Transverse colon (tissue), 4 donors: ENCODE results near the gene ARG2. TPM values are rescaled to one million over a fixed set of nuclear protein-coding genes. Genes with fewer than 3 reads are reported as not detected.

ENCODE experiments used
- DNase-seq: peaks from one replicate; pipeline ENCODE4 v3.0.0-alpha.2; 2019
- H3K27ac ChIP-seq, 4 donors: fragments of 200-600 bp; sonication (generic); 2 replicates each; pipeline ENCODE4 v1.5.1; 2016 to 2018; ENCODE audit warnings: inconsistent platforms in 4 of 4
- H3K27me3 ChIP-seq: fragments of 200-600 bp; sonication (generic); 2 replicates; pipeline ENCODE4 v1.5.1; 2017; ENCODE audit warnings: inconsistent platforms
- H3K36me3 ChIP-seq, 4 donors: fragments of 200-600 bp; sonication (generic); 2 replicates each; pipeline ENCODE4 v1.5.1; 2017 to 2019; ENCODE audit warnings: inconsistent platforms in 4 of 4
- H3K4me1 ChIP-seq, 4 donors: fragments of 200-600 bp; sonication (generic); 2 replicates each; pipeline ENCODE4 v1.5.1; 2017 to 2020; ENCODE audit warnings: inconsistent platforms in 4 of 4
- H3K4me3 ChIP-seq, 4 donors: fragments of 200-600 bp; sonication (generic); 1 replicate in 1 of 4; 2 replicates in 3 of 4; pipeline versions ENCODE4 v1.5.1 to v1.6.1; 2017 to 2019; ENCODE audit warnings: inconsistent platforms in 4 of 4
- H3K9me3 ChIP-seq, 2 donors: fragments of 200-600 bp; sonication (generic); 2 replicates each; pipeline ENCODE4 v1.5.1; 2017 to 2019; ENCODE audit warnings: inconsistent platforms in 2 of 2
- CTCF ChIP-seq, 5 experiments: fragments of 200-600 bp in 3 of 5; fragments of 450-650 bp in 2 of 5; sonication (generic) in 3 of 5; IDR thresholded peaks; 1 replicate in 2 of 5; 2 replicates in 3 of 5; pipeline ENCODE4 v1.5.1; 2016 to 2017; ENCODE audit warnings: antibody characterized with exemption in 5 of 5, inconsistent platforms in 3 of 5, mild to moderate bottlenecking in 2 of 5, moderate library complexity in 1 of 5
- EP300 ChIP-seq: sonication (generic); formaldehyde crosslinking; IDR thresholded peaks from one replicate; pipeline ENCODE4 v1.6.1; 2017; ENCODE audit warnings: antibody characterized with exemption, low read depth
- POLR2A ChIP-seq: fragments of 450-650 bp; IDR thresholded peaks from one replicate; pipeline ENCODE4 v1.6.1; 2016; ENCODE audit warnings: antibody characterized with exemption, mild to moderate bottlenecking, moderate library complexity
- POLR2AphosphoS5 ChIP-seq, 3 donors: sonication (generic); formaldehyde crosslinking; IDR thresholded peaks; one replicate each; pipeline ENCODE4 v1.6.1; 2016; ENCODE audit warnings: antibody characterized with exemption in 3 of 3
- WGBS, 2 donors: methylation state at CpG; one replicate each; pipeline ENCODE4 v1.1.5; 2018; ENCODE audit warnings: low coverage in 1 of 2; 5-methylcytosine and 5-hydroxymethylcytosine counted together
- in situ Hi-C, 4 donors: fragments of 200-750 bp; cut with MboI; loops; one replicate each; pipeline versions ENCODE4 v1.15.0 to v1.15.1; 2017; ENCODE audit warnings: low sequenced_read_pairs in 3 of 4, low pct_ligation_motif_present in 1 of 4, low pct_unique_long_range_greater_than_20kb in 1 of 4
- intact Hi-C: fragments of 100-400 bp; cut with DNase I; formaldehyde crosslinking; loops from one replicate; pipeline ENCODE4 v1.15.1; 2023; ENCODE audit warnings: low total_unique reads
- total RNA-seq, 4 donors: library from RNA; depleted of rRNA; stranded (reverse); fragments of >200 nt; gene quantifications; one replicate each; pipeline ENCODE4 v1.1.0, GENCODE V29; 2016

ARG2 gene
- total RNA-seq, 4 donors from 2014 or later: 7.5 to 18.8 (median 9.2) TPM; not detected in 1

GRCh38 chr14:67571991-67572323, 47.8 kb upstream of the ARG2 start:
- no peaks in the 10 kb centered on the region for H3K9me3 ChIP-seq
- 73% methylated on average over 15 of the region's 19 CpGs; no CpG with 5 or more reads in 1 of the 2 donors for WGBS, 2 donors
- no peak overlapping the region for H3K27ac ChIP-seq
- H3K27me3 ChIP-seq: no peaks in the 10 kb centered on the region
- TF ChIP-seq POLR2A (no peak), POLR2AphosphoS5 (IDR thresholded peaks at IDR 0.05) (no peak), CTCF (IDR thresholded peaks at IDR 0.05) (no peak), EP300 (no peak)
- intact Hi-C loops (loop anchor here (5.0 kb wide), 1 partner anchor 145 kb away; no protein-coding TSS in a partner anchor), in situ Hi-C loops (loop anchor here in 3 of 4 donors (5.0 to 25.0 kb wide), 3 partner anchors 110 to 150 kb away; no protein-coding TSS in a partner anchor)
- no peaks in the 10 kb centered on the region for H3K36me3 ChIP-seq
- H3K4me3 ChIP-seq: no peak overlapping the region
- DNase-seq: no peak
- H3K4me1 ChIP-seq: no peaks in the 10 kb centered on the region

- Histone ChIP-seq H3K27ac (no peak overlapping the region), H3K9me3 (no peaks in the 10 kb centered on the region), H3K4me3 (no peak overlapping the region), H3K4me1 (no peaks in the 10 kb centered on the region), H3K36me3 (no peaks in the 10 kb centered on the region), H3K27me3 (no peaks in the 10 kb centered on the region)
- no peak for DNase-seq
- in situ Hi-C loops: loop anchor here in 3 of 4 donors (5.0 to 25.0 kb wide), 3 partner anchors 110 to 150 kb away; no protein-coding TSS in a partner anchor
- TF ChIP-seq POLR2AphosphoS5 (IDR thresholded peaks at IDR 0.05) (no peak), CTCF (IDR thresholded peaks at IDR 0.05) (no peak), POLR2A (no peak), EP300 (no peak)
- WGBS, 2 donors: 93% methylated on average over 5 of the region's 5 CpGs; no CpG with 5 or more reads in 1 of the 2 donors
- intact Hi-C loops: loop anchor here (5.0 kb wide), 1 partner anchor 145 kb away; no protein-coding TSS in a partner anchor
Observed at GRCh38 chr14:67572608-67573007, 47.1 kb upstream of the ARG2 start.

GRCh38 chr14:67573228-67574010, 46.3 kb upstream of the ARG2 start:
- Histone ChIP-seq H3K9me3 (no peaks in the 10 kb centered on the region), H3K36me3 (no peaks in the 10 kb centered on the region), H3K27me3 (no peaks in the 10 kb centered on the region), H3K4me1 (no peaks in the 10 kb centered on the region), H3K27ac (no peak overlapping the region), H3K4me3 (no peak overlapping the region)
- 82% methylated on average over 15 of the region's 15 CpGs; no CpG with 5 or more reads in 1 of the 2 donors for WGBS, 2 donors
- no peak for DNase-seq
- intact Hi-C loops: loop anchor here (5.0 kb wide), 1 partner anchor 146 kb away; no protein-coding TSS in a partner anchor
- in situ Hi-C loops: loop anchor here in 3 of 4 donors (5.0 to 25.0 kb wide), 3 partner anchors 111 to 151 kb away; no protein-coding TSS in a partner anchor
- TF ChIP-seq EP300 (no peak), POLR2A (no peak), POLR2AphosphoS5 (IDR thresholded peaks at IDR 0.05) (no peak), CTCF (IDR thresholded peaks at IDR 0.05) (no peak)

- no peaks in the 10 kb centered on the region for H3K27me3 ChIP-seq
- no peaks in the 10 kb centered on the region for H3K36me3 ChIP-seq
- DNase-seq: no peak
- no peaks in the 10 kb centered on the region for H3K4me1 ChIP-seq
- H3K4me3 ChIP-seq: no peak overlapping the region
- intact Hi-C loops (loop anchor here (5.0 kb wide), 1 partner anchor 147 kb away; no protein-coding TSS in a partner anchor), in situ Hi-C loops (loop anchor here in 3 of 4 donors (5.0 to 25.0 kb wide), 3 partner anchors 112 to 152 kb away; no protein-coding TSS in a partner anchor)
- no peak overlapping the region for H3K27ac ChIP-seq
- TF ChIP-seq CTCF (IDR thresholded peaks at IDR 0.05): no peak
- no peak for TF ChIP-seq EP300
- TF ChIP-seq POLR2AphosphoS5 (IDR thresholded peaks at IDR 0.05): no peak
- no peak for TF ChIP-seq POLR2A
- H3K9me3 ChIP-seq: no peaks in the 10 kb centered on the region
- 94 to 100% methylated on average over 1 to 14 of the region's 14 CpGs for WGBS, 2 donors
Observed at GRCh38 chr14:67574156-67574555, 45.6 kb upstream of the ARG2 start.
